GM18519 (cell line): ENCODE data around the gene MYOZ1.
"Not testable (repeated sequence)": the region's sequence is repeated elsewhere in the genome, so short reads cannot be mapped to it uniquely, and the experiment has no call there.

Source experiments
- ATAC-seq: cut with Tn5 transposase; IDR thresholded peaks from one replicate; pipeline ENCODE4 v1.9.1; 2021; ENCODE audit warnings: mild to moderate bottlenecking, moderate library complexity; ENCODE audit not compliant: unreplicated experiment, low FRiP score

MYOZ1 gene

DNA sequence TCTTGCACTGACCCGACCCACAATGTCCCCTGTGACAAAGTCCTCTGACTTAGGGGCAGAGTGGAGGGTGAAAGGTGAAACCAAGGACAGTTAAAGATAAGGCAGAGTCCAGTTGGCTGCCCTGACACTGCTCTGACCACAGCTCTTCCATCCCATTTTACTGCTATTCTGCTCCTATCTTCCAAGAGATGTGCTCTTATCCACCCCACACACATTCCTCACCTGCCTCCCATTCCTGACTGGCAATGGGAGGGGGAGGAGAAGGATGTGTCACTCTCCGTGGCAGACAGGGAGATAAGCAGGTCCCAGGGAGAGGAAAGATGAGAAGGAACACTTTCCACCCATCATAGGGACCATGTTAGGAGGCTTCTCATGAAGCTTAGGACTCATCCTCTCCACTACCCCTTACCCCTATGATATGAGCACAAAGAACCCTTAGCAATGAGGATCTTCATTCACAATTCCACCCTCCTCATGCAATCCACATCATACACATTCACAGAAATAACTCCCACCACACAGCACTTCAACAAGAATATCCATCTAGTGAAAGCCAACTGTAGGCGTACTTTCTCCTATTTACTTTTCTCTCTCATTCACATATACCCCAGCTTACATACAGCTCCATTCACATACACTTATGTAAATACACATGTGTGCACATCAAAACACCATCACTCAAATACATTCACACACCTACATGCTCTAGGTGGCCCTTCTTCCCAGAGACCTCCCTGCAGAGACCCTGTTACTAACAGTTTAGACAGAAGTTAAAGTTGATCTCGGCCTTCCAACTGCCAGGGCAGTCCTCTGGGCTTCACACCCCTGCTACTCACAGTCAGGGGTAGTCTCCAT, 7.9 kb upstream of the MYOZ1 start:
- ATAC-seq, result no peak

DNA sequence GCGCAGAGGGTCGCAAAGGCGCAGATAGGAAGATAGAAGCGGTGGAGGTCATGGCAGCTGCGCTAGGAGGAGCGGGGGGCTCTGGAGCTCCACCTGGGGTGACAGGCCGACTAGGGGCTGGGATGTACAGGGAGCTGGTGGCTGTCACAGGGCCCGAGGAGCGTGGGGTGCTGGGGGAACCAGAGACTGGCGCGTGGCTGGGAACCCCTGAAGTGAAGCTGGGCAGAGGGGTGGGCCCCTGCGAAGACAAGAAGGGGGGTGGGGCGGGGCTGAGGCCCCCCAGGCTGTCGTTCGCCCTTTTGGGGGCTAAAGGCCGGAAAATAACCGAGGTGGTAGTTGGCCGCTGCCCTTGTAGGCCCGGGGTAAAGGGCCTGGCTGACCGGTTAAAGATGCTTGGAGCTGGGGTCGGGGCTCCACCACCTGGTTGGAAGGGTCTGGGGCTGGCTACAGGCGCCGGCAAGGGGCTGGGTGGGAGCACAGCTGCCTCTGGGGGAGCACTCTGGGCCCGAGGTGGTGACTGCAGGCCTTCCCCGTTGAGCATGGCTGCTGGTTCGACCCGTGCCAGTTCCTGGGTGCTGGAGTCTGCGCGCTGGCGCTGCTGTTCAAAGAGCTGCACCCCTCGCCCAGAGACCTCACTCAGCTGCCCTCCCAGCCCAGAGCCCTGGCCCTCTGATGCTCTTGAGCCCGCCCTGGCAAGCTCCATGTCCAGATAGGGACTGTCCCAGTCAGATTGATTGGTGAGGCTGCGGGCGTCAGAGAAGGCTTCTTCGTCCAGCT, 6.8 kb upstream of the MYOZ1 start:
- no peak for ATAC-seq

DNA sequence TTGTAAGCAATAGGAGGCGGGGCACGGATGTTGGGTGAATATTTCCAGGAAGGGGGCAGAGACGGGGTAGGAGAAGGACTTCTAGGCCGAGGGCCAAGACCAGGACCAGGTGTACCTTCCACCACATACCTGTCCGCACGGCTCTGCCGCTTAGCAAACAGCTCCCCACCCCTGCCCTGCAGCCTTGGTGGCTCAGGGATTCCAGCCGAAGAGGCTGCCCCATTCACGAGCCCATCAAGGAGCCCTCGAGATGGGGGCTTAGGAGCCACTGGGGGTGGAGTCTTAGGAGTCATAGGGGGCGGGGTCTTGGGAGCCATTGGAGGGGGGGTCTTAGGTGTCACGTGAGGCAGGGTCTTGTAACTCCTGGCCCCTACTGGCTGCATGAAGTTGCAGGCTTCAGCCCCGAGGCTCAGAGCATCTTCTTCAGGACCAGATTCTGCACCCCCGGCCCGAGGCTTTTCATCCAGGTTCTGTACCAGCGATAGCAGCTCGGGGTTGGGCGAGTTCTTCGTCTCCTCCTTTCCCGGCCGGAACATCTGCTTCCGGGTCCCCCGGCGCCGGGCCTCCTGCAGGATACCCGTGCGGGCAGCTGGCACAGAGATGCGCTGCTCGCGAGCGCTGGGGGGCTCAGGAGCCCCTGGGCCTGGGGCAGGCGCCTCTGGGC, 6.1 kb upstream of the MYOZ1 start:
- no peak for ATAC-seq

DNA sequence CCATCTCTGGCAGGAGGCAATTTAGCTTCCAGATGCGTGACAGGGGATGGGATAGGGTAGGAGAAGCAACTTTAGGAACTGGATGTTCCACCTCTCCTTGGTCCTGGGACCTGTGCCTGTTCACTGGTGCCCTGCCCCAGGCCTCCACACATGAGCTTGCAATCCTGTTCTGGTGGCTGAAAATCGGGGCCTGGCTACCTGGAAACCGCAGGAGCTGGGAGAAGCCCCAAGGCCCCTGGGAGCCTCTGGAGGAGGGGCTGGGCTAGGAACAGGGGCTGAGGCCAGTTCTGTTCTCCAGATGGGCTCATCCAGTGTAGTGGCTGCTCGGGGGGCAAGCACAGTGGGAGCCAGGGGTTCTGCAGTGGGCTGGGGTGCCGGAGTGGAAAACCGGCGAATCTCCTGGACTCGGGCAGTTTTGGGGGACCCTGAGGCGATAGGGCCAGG, 5.3 kb upstream of the MYOZ1 start:
- no peak for ATAC-seq

DNA sequence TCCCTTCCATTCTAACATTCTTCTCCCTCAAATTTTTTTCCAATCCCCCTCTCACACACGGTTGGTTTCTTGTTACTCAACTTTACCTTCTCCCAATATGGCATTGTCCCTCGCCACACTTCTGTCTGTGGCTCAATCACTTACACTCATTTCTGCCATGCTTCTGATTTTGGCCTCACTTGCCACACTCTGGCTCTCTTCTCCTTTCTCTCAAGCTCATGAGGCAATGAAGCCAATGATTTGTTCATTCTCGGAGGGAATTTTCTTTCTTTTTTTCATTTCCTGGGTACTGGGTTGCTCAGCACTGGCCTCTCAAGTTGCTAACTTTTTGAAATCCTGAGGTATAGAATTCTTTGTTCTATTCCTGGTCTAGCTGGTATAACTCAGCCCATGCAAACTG, 4.0 kb upstream of the MYOZ1 start:
- no peak for ATAC-seq

DNA sequence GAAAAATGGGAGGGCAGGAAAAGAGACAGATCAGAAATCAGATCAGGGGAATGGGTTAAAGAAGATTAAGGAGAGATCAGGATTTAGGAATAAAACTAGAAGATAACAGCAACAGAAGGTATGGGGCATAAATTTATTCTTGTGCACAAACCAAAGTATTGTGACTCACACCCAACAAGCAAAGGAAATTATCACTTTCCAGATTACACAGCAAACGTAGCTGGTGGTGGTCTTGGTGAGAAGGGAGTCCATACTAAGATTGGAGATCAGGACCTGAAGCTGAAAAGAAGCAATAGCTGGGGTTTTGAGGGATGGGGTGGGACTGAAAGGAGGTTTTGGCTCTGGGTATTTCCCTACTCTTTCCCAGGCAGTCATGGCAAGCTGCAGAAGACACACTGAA, 3.5 kb upstream of the MYOZ1 start:
- no peak for ATAC-seq

DNA sequence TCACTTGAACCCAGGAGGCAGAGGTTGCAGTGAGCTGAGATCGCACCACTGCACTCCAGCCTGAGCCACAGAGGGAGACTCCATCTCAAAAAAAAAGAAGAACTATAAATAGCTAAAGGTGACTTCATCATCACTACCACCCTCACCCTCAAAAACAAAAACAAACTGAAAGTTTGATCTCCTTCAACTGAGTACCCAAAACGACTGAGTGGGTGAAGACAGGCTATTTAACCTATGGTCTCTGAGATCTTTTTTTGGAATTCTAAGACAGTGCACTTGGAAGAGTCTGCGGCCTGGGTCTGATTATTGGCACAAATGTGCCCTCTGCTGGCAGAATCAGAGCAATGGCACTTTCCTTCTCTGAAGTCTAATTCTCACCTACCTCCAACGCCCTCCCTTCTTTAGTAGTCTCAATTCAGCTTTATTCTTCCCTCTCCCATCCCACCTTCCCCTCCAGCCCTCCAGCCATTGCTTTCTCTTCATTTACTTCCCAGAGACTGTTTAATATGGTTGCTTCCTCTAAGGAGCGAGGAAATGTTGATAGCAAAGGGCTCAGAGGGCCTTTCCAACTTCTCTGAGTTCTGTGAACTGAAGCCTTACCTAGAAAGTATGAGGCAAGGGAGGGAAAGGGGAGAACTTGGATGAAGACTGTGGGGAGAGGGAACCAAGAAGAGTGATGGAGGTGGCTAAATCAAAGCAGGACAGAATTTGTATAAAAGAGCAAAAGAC, 2.9 kb upstream of the MYOZ1 start:
- ATAC-seq, result no peak

DNA sequence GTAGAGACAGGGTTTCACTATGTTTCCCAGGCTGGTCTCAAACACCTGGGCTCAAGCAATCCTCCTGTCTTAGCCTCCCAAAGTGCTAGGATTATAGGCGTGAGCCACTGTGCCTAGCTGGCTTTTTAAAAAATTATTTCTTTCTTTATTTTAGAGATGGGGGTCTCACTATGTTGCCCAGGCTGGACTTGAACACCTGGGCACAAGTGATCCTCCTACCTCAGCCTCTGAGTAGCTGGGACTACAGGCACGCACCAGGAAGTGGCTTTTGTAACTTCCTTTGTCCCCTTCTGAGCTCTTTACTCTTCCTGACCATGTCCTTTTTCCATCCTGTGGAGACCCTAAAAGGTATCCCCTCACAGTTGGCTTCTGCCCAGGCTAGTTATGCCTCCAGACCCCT, 2.1 kb upstream of the MYOZ1 start:
- ATAC-seq, result no peak

DNA sequence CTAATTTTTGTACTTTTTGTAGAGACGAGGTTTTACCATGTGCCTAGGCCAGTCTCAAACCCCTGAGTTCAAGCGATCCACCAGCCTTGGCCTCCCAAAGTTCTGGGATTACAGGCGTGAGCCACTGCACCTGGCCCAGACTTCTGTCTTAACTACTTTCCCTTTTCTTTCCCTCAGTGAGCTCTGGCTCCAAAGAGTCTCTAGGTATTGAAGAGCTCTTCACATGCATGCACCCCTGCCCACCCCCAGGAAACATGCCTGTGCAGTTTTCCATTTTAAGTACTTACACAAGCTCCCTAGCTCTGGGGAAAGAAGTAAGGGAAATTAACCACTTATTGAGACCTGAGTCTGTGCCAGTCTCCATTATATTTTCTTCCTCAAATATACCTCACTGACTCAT, 2.0 kb downstream of the MYOZ1 start:
- ATAC-seq, result no peak

DNA sequence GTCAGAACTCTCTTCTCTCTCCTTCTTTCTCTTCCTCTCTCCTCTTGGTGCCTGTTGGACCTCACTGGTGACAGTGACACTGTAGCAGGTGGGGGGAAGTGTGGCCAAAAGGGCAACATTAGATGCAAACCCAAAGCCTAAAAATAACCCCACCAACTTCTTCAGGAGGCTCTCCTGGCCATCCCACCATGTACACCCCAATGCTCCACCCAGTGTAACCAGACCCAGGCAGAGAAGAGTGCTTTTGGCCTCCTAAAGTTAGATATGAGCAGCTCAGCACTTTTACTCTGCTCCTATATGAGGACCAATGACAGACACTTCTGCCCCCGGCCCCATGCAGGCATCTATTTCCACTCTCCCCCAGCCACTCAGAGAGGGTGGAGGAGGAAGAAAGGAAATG, 5.5 kb downstream of the MYOZ1 start:
- no peak for ATAC-seq

DNA sequence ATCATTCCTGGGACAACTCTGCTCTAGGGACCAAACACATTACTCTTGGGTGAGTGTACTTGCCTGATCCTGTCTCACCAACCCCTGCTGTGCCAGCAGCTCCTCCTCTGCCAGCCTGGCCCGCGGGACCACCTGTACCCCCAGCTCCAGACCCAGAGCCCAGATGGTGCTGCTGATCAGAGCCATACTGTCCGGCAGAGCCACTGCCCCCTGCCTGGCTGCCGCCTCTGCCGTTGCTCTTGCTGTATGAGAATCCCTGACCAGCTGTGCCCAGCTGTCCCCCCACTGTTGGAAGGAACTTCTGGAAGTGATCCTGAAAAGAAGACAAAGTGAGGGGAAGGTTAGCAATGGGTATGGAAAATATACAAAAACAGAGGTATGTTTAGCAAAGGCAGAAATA, 6.9 kb downstream of the MYOZ1 start:
- no peak for ATAC-seq

DNA sequence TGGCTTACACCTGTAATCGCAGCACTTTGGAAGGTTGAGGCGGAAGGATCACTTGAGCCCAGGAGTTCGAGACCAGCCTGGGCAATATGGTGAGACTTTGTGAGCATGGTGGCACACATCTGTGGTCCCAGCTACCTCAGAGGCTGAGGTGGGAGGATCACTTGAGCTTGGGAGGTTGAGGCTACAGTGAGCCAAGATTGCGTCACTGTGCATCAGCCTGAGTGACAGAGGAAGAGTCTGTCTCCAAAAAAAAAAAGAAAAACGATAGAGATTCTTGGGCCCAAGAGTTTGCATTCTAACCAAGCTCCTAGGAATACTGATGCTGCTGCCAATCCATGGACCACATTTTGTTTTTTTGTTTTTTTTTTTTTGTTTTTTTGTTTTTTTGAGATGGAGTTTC, 12.1 kb downstream of the MYOZ1 start:
- ATAC-seq, result no peak

DNA sequence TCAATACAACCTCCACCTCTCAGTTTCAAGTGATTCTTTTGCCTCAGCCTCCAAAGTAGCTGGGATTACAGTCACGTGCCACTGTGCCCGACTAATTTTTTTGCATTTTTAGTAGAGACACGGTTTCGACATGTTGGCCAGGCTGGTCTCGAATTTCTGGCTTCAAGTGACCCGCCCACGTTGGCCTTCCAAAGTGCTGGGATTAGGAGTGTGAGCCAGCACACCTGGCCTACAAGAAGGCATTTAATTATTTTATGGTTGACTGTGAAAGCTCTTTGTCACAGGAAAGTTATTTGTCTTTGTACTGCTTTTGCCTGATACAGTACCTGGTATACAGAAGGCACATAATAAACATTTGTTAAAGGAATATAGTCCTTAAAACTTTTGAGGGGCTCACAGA, 12.9 kb downstream of the MYOZ1 start:
- no peak for ATAC-seq

DNA sequence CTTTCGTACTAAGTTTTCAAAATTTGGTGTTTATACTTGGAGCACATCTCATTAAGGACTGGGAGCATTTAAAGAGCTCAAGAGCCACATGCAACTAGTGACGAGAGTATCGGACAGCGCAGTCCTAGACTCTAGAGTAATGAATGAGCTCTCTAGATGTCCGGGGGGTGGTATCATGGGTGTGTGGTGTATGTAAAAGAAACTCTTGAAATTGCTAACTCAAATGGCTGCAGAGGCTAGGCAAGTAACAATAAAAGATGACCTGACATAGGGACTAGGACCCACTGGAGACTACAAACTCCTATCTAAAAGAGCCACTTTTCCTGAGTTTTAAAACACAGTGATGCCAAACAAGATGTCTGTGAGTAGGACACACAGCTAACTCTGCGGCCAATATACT, 14.0 kb downstream of the MYOZ1 start:
- no peak for ATAC-seq

DNA sequence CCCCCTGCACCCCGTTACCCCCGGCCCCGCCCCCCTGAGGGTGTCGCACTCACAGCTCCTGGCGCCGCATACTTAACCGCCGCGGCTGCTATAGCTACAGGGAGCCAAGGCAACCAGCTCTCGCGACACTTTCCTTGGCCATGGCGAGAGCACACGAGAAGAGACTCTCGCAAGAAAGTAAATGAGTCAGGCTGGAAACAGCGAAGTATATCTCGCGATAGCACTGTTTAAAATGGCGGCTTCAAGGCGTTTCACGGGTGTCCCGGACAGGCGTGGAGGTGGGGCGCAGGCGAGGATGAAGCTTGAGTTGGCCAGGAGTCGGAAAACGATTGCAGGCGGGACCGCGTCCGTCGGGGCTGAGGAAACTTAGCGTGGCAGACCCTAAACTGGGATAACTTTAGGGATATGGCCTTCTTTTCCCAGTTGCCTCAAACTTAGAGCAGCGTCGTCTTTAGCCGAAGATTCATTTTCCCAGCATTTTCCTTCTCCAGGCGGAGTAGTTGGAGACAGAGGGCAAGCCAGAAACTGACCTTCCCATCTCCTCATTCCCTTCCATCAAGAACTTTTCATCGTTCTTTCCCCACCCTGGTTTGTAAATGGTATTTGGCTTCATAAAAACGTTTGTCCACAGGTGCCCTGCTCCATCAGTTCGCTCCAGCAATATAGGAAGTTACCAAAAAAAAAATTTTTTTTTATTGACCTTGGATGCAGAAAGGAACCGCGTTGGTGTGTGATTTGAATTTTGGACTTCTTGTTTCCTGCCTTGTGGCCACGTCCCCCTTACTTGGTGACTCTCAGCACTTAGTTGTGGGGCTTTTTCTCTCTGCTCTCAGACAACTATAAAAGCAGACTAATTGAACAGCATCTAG, 15.2 kb downstream of the MYOZ1 start:
- ATAC-seq, result peak; percentile 98

DNA sequence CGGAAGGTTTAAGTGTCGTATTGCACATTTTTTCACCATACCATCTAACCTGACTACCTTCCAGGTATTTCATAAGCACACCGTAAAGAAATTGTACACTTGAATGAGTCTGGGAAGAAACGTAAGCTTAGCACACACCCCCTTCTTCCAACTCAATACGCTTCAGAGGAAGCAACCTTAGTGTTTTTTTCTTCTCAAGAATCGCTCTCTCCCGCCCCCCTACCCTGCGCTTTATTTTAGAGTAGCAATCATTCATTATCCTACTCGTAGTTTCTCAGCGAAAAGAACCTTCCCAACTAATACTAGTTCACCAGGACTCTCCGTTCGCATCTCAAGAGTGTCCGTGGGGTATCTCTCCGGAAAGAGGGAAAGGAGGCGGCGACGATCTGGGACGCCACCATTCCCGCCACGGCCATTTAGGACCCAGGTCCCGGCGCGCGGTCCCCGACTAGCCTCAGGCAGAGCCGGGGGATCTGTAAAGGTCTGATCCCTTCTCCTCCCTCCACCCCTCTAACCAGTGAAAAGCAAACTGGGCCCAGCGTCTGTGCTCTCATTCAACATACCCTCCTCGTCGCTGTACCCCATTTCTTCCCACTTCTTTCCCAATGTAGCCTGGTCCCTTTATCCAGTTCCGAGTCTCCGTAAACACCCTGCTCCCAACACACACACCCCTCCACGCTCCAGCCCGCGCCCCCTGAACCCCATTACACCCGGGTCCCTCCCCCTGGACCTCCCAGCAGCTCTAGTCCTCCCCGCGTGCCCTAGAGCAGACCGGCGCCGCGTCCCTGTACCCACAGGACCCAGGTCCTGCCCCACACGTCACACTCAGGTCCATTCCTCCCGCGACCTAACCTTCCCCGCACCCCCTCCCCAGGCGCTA, 16.0 kb downstream of the MYOZ1 start:
- no peak for ATAC-seq

DNA sequence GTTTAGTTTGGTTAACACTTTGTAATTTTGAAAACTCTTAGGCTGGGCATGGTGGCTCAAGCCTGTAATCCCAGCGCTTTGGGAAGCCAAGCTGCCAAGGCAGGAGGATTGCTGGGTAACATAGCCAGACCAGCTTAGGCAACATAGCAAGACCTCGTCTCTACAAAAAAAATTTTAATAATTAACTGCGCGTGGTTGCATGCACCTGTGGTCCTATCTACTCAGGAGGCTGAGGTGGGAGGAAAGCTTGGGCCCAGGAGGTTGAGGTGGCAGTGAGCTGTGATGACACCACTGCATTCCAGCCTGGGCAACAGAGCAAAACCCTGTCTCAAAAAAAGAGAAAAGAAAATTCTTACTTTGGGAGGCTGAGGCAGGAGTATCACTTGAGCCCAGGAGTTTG, 18.2 kb downstream of the MYOZ1 start:
- ATAC-seq, result no peak

DNA sequence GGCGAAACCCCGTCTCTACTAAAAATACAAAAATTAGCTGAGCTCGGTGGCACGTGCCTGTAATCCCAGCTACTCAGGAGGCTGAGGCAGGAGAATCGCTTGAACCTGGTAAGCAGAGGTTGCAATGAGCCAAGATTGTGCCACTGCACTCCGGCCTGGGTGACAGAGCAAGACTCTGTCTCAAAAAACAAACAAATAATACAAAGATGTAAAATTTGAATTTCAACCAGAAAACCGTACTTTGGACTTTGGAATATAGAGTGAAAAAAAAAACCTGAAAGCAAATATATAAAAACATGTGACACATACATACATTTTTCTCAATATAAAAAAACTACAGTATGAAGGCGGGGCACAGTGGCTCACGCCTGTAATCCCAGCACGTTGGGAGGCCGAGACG, 20.3 kb downstream of the MYOZ1 start:
- not testable (repeated sequence) for ATAC-seq

DNA sequence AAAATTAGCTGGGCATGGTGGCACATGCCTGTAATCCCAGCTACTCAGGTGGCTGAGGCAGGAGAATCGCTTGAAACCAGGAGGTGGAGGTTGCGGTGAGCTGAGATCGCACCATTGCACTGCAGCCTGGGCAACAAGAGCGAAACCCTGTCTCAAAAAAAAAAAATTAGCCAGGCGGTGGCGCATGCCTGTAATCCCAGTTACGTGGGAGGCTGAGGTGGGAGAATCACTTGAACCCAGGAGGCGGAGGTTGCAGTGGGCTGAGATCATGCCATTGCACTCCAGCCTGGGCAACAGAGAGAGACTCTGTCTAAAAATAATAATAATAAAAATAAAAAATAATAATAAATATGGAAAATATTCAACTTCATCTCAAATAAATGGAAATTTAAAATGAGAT, 24.1 kb downstream of the MYOZ1 start:
- not testable (repeated sequence) for ATAC-seq
